DND-41 (cell line): ENCODE data around the gene SMS.

Source experiments
- CTCF ChIP-seq: IDR thresholded peaks from 2 replicates; pipeline ENCODE4 v1.5.1; 2012; ENCODE audit warnings: borderline replicate concordance, low read length, moderate library complexity, mild to moderate bottlenecking; ENCODE audit not compliant: poor library complexity, severe bottlenecking; ENCODE audit errors: extremely low read depth
- EZH2 ChIP-seq: IDR thresholded peaks from 3 replicates; pipeline ENCODE4 v1.6.1; 2012; ENCODE audit warnings: borderline replicate concordance, low read depth, mild to moderate bottlenecking, moderate library complexity, low read length, inconsistent platforms; ENCODE audit not compliant: severe bottlenecking

GRCh38 chrX:21973321-21974010 lies 33.0 kb downstream of the SMS start:
- TF ChIP-seq EZH2 (no peak), CTCF (no peak)
